ENCODE data around the gene LRRC3. TPM values are rescaled to one million over a fixed set of nuclear protein-coding genes. Genes with fewer than 3 reads are reported as not detected.

LRRC3 gene
- total RNA-seq, 4 donors from 2014 or later, result 0.57 to 2.9 (median 1.1) TPM

DNA sequence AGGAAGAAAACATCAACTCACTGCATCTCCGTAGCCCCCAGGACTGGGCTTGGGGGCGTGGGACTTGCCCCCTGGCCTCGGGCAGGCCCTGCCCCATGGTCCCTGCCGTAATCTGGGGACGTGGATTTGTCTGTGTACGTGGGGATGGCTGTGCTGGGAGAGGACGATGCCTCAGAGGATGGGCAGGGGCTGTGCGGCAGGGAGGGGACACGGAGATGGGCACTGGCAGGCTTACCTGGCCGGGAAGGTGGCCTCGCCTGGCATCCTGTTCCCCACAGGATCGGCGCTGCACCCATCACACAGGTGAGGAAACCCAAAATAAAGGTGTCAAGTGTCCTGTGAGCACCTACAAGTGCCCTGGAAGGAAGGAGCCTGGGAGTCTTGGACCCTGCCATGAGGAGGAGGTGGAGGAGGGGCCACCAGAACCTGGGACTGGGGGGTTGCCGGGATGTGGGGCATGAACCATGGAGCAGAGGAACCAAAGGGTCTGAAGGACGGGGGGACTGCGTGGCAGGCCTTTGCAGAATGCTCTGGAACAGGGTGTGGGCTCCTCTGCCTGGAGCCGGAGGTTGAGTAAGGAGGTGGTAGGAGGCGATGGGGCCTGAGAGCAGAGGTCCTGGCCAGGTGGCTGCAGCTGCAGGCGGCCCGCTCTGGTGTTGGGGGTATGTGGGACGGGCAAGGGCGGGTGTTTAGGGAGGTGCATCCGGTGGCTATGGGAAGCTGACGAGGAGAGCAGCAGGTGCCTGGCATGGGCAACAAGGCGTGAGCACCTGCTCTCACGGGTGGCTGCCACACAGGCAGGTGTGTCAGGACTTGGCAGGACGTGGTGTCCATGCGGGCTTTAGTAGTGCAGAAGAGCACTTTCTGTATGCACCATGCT is 27.8 kb upstream of the LRRC3 start:
- no peak overlapping the region for H3K4me3 ChIP-seq
- WGBS, 2 donors, result 82 to 86% methylated on average over 18 to 27 of the region's 28 CpGs
- peaks cover 0 to 20% (median 0%) of the 10 kb centered on the region in 3 donors for H3K9me3 ChIP-seq

DNA sequence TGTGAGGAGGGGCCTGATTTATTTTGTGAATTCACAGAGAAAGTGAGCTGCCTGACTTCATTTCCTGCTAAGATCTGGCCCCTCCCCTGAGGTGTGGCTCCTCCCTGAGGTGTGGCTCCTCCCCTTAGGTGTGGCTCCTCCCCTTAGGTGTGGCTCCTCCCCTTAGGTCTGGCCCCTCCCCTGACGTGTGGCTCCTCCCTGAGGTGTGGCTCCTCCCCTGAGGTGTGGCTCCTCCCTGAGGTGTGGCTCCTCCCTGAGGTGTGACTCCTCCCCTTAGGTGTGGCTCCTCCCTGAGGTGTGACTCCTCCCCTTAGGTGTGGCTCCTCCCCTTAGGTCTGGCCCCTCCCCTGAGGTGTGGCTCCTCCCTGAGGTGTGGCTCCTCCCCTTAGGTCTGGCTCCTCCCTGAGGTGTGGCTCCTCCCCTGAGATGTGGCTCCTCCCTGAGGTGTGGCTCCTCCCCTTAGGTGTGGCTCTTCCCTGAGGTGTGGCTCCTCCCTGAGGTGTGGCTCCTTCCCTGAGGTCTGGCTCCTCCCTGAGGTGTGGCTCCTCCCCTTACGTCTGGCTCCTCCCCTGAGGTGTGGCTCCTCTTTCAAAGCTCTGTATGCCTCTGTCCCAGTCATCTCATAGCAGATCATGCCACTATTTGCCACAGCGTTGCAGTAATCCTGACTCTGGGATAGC is 26.9 kb upstream of the LRRC3 start:
- H3K27me3 ChIP-seq, result peaks cover 0 to 34% (median 0%) of the 10 kb centered on the region in 4 donors
- H3K27ac ChIP-seq, result no peak overlapping the region
- no peaks in the 10 kb centered on the region for H3K36me3 ChIP-seq
- DNase-seq, result no peak
- intact Hi-C loops (cut with DNase I), result loop anchor here (5.0 kb wide), 1 partner anchor 54 kb away; no protein-coding TSS in a partner anchor
- TF ChIP-seq, protein P1, sequence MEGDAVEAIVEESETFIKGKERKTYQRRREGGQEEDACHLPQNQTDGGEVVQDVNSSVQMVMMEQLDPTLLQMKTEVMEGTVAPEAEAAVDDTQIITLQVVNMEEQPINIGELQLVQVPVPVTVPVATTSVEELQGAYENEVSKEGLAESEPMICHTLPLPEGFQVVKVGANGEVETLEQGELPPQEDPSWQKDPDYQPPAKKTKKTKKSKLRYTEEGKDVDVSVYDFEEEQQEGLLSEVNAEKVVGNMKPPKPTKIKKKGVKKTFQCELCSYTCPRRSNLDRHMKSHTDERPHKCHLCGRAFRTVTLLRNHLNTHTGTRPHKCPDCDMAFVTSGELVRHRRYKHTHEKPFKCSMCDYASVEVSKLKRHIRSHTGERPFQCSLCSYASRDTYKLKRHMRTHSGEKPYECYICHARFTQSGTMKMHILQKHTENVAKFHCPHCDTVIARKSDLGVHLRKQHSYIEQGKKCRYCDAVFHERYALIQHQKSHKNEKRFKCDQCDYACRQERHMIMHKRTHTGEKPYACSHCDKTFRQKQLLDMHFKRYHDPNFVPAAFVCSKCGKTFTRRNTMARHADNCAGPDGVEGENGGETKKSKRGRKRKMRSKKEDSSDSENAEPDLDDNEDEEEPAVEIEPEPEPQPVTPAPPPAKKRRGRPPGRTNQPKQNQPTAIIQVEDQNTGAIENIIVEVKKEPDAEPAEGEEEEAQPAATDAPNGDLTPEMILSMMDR (IDR thresholded peaks at IDR 0.05), result no peak
- no peak for TF ChIP-seq POLR2A (IDR thresholded peaks at IDR 0.05)
- H3K4me3 ChIP-seq, result no peak overlapping the region
- no peaks in the 10 kb centered on the region for H3K4me1 ChIP-seq
- peaks cover 0 to 20% (median 0%) of the 10 kb centered on the region in 3 donors for H3K9me3 ChIP-seq
- WGBS, 2 donors, result 43 to 46% methylated on average over 3 of the region's 3 CpGs

More for the DNA sequence above, 27.8 kb upstream of the LRRC3 start:
- intact Hi-C loops (cut with DNase I), result loop anchor here (5.0 kb wide), 1 partner anchor 55 kb away; no protein-coding TSS in a partner anchor
- no peak for DNase-seq
- no peaks in the 10 kb centered on the region for H3K4me1 ChIP-seq
- H3K27ac ChIP-seq, result no peak overlapping the region
- peaks cover 0 to 34% (median 0%) of the 10 kb centered on the region in 4 donors for H3K27me3 ChIP-seq
- TF ChIP-seq, protein P1 (IDR thresholded peaks at IDR 0.05), result no peak
- TF ChIP-seq POLR2A (IDR thresholded peaks at IDR 0.05), result no peak
- H3K36me3 ChIP-seq, result no peaks in the 10 kb centered on the region

DNA sequence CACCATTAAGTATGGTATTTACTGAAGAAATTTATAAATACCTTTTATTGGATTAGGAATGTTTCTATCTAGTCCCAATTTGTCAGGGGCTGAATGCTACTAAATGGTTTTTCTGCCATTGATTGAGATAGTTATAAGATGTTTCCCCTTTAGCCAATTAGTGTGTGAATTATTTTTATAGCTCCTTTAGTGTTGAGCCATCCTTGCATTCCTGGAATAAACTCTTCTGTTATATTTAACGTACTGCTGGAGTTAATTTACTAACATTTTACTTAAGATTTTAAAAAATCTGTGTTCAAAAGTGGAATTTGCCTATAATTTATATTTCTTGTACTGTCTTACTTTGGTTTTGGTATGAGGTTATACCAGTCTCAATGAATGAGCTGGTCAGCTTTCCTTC is 25.4 kb upstream of the LRRC3 start:
- Histone ChIP-seq H3K9me3 (peaks cover 0 to 20% (median 0%) of the 10 kb centered on the region in 3 donors), H3K27ac (no peak overlapping the region), H3K36me3 (no peaks in the 10 kb centered on the region), H3K27me3 (peaks cover 0 to 23% (median 0%) of the 10 kb centered on the region in 4 donors), H3K4me1 (no peaks in the 10 kb centered on the region), H3K4me3 (no peak overlapping the region)
- intact Hi-C loops (cut with DNase I), result loop anchor here (5.0 kb wide), 1 partner anchor 52 kb away; no protein-coding TSS in a partner anchor
- WGBS, 2 donors, result 70 to 78% methylated on average over 1 of the region's 1 CpG
- DNase-seq, result no peak
- TF ChIP-seq, protein P1 (IDR thresholded peaks at IDR 0.05), result no peak
- no peak for TF ChIP-seq POLR2A (IDR thresholded peaks at IDR 0.05)

DNA sequence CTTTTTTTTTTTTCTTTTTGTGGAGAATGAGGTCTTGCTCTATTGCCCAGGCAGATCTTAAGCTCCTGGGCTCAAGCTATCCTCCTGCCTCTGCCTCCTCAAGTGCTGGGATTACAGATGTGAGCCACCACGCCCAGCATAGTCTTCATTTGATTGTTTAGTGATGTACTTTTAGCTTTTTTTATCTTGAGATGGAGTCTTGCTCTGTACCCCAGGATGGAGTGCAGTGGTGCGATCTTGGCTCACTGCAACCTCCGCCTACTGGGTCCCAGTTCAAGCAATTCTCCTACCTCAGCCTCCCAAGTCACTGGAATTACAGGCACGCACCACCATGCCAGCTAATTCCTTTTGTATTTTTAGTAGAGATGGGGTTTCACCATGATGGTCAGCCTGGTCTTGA is 24.0 kb upstream of the LRRC3 start:
- H3K9me3 ChIP-seq, result peaks cover 0 to 20% (median 0%) of the 10 kb centered on the region in 3 donors
- no peak for DNase-seq
- intact Hi-C loops (cut with DNase I), result no loop called here
- peaks cover 0 to 9% (median 0%) of the 10 kb centered on the region in 4 donors for H3K27me3 ChIP-seq
- WGBS, 2 donors, result 50 to 82% methylated on average over 1 to 4 of the region's 4 CpGs
- H3K4me3 ChIP-seq, result no peak overlapping the region
- no peak overlapping the region for H3K27ac ChIP-seq
- H3K36me3 ChIP-seq, result no peaks in the 10 kb centered on the region
- TF ChIP-seq, protein P1 (IDR thresholded peaks at IDR 0.05), result no peak
- no peaks in the 10 kb centered on the region for H3K4me1 ChIP-seq

Data from esophagus squamous epithelium (tissue), 5 donors.